Measurements from ENCODE around the gene ATP8B2. TPM values are rescaled to one million over a fixed set of nuclear protein-coding genes. Genes with fewer than 3 reads are reported as not detected.

The ATP8B2 gene
- total RNA-seq, 1 donor from 2014 or later, result 71.6 TPM

- Histone ChIP-seq H3K4me2 (ENCODE audit: low read length) (peak overlapping the region; percentile 100), H3K27ac (ENCODE audit: low read depth, low read length) (no peak overlapping the region), H3K36me3 (ENCODE audit: insufficient read depth, low read length) (peaks cover 10% of the 10 kb centered on the region), H3K4me3 (ENCODE audit: insufficient read depth, low read depth, low read length) (peak overlapping the region; percentile 51), H2AFZ (ENCODE audit: low read depth, low read length) (peak overlapping the region; percentile 81), H4K20me1 (ENCODE audit: insufficient read depth, low read length) (peaks cover 23% of the 10 kb centered on the region), H3K27me3 (ENCODE audit: insufficient read depth, low read length) (peaks cover 4% of the 10 kb centered on the region), H3K79me2 (ENCODE audit: insufficient read depth, low read length) (no peaks in the 10 kb centered on the region), H3K9ac (ENCODE audit: low read length) (peak overlapping the region; percentile 60), H3K9me3 (ENCODE audit: insufficient read depth, low read depth, low read length) (no peaks in the 10 kb centered on the region), H3K4me1 (ENCODE audit: insufficient read depth, low read length) (peaks cover 13% of the 10 kb centered on the region)
- Mint-ChIP-seq H3K9me3 (ENCODE audit: unreplicated experiment) (no peaks in the 10 kb centered on the region), H3K36me3 (ENCODE audit: low read depth, unreplicated experiment) (peaks cover 11% of the 10 kb centered on the region), H3K4me1 (ENCODE audit: low read depth, unreplicated experiment) (peaks cover 16% of the 10 kb centered on the region), H3K4me3 (ENCODE audit: unreplicated experiment) (peak overlapping the region; percentile 83), H3K27me3 (ENCODE audit: low read depth, unreplicated experiment) (peaks cover 20% of the 10 kb centered on the region), H3K27ac (ENCODE audit: unreplicated experiment) (peak overlapping the region; percentile 50)
- DNase-seq (ENCODE audit: low read depth) (peak; percentile 39), FAIRE-seq (no peak)
- TF ChIP-seq CTCF (IDR thresholded peaks at IDR 0.05; ENCODE audit: insufficient read depth, low read depth, low read length), result no peak
- TF ChIP-seq EZH2 (IDR thresholded peaks at IDR 0.05; ENCODE audit: insufficient read depth, low read length), result no peak
These were observed 27.5 kb downstream of the ATP8B2 start for GRCh38 chr1:154352581-154353459.

- Histone ChIP-seq H3K9me3 (ENCODE audit: insufficient read depth, low read depth, low read length) (no peaks in the 10 kb centered on the region), H3K4me2 (ENCODE audit: low read length) (peak overlapping the region; percentile 100), H3K79me2 (ENCODE audit: insufficient read depth, low read length) (no peaks in the 10 kb centered on the region), H2AFZ (ENCODE audit: low read depth, low read length) (no peak overlapping the region), H3K4me3 (ENCODE audit: insufficient read depth, low read depth, low read length) (no peak overlapping the region), H4K20me1 (ENCODE audit: insufficient read depth, low read length) (peaks cover 18% of the 10 kb centered on the region), H3K9ac (ENCODE audit: low read length) (no peak overlapping the region), H3K36me3 (ENCODE audit: insufficient read depth, low read length) (peaks cover 6% of the 10 kb centered on the region), H3K27ac (ENCODE audit: low read depth, low read length) (no peak overlapping the region), H3K4me1 (ENCODE audit: insufficient read depth, low read length) (peaks cover 13% of the 10 kb centered on the region), H3K27me3 (ENCODE audit: insufficient read depth, low read length) (peaks cover 4% of the 10 kb centered on the region)
- peak; percentile 17 for DNase-seq (ENCODE audit: low read depth)
- Mint-ChIP-seq H3K4me1 (ENCODE audit: low read depth, unreplicated experiment) (peaks cover 16% of the 10 kb centered on the region), H3K4me3 (ENCODE audit: unreplicated experiment) (peak overlapping the region; percentile 83), H3K27me3 (ENCODE audit: low read depth, unreplicated experiment) (peaks cover 20% of the 10 kb centered on the region), H3K27ac (ENCODE audit: unreplicated experiment) (peak overlapping the region; percentile 50), H3K36me3 (ENCODE audit: low read depth, unreplicated experiment) (peaks cover 7% of the 10 kb centered on the region), H3K9me3 (ENCODE audit: unreplicated experiment) (no peaks in the 10 kb centered on the region)
- FAIRE-seq, result no peak
- TF ChIP-seq EZH2 (IDR thresholded peaks at IDR 0.05; ENCODE audit: insufficient read depth, low read length), result no peak
- peak; percentile 14 for TF ChIP-seq CTCF (IDR thresholded peaks at IDR 0.05; ENCODE audit: insufficient read depth, low read depth, low read length)
These were observed 28.2 kb downstream of the ATP8B2 start for GRCh38 chr1:154353460-154353904.

- Histone ChIP-seq H4K20me1 (ENCODE audit: insufficient read depth, low read length) (peaks cover 18% of the 10 kb centered on the region), H3K27me3 (ENCODE audit: insufficient read depth, low read length) (peaks cover 4% of the 10 kb centered on the region), H2AFZ (ENCODE audit: low read depth, low read length) (no peak overlapping the region), H3K9ac (ENCODE audit: low read length) (no peak overlapping the region), H3K9me3 (ENCODE audit: insufficient read depth, low read depth, low read length) (no peaks in the 10 kb centered on the region), H3K4me3 (ENCODE audit: insufficient read depth, low read depth, low read length) (no peak overlapping the region), H3K4me2 (ENCODE audit: low read length) (no peak overlapping the region), H3K4me1 (ENCODE audit: insufficient read depth, low read length) (peaks cover 13% of the 10 kb centered on the region), H3K79me2 (ENCODE audit: insufficient read depth, low read length) (no peaks in the 10 kb centered on the region), H3K36me3 (ENCODE audit: insufficient read depth, low read length) (peaks cover 6% of the 10 kb centered on the region), H3K27ac (ENCODE audit: low read depth, low read length) (no peak overlapping the region)
- Mint-ChIP-seq H3K27ac (ENCODE audit: unreplicated experiment) (no peak overlapping the region), H3K4me1 (ENCODE audit: low read depth, unreplicated experiment) (peaks cover 16% of the 10 kb centered on the region), H3K27me3 (ENCODE audit: low read depth, unreplicated experiment) (peaks cover 20% of the 10 kb centered on the region), H3K4me3 (ENCODE audit: unreplicated experiment) (no peak overlapping the region), H3K36me3 (ENCODE audit: low read depth, unreplicated experiment) (peaks cover 7% of the 10 kb centered on the region), H3K9me3 (ENCODE audit: unreplicated experiment) (no peaks in the 10 kb centered on the region)
- FAIRE-seq (no peak), DNase-seq (ENCODE audit: low read depth) (no peak)
- no peak for TF ChIP-seq CTCF (IDR thresholded peaks at IDR 0.05; ENCODE audit: insufficient read depth, low read depth, low read length)
- TF ChIP-seq EZH2 (IDR thresholded peaks at IDR 0.05; ENCODE audit: insufficient read depth, low read length), result no peak
These were observed 28.6 kb downstream of the ATP8B2 start for GRCh38 chr1:154353966-154354365.

Data from astrocyte (in vitro differentiated cells and primary cell).